VCaP (cell line): ENCODE measurements around the gene GPR152.
"Not testable (repeated sequence)": the region's sequence is repeated elsewhere in the genome, so short reads cannot be mapped to it uniquely, and the experiment has no call there.

Experiments used
- H3K27ac ChIP-seq: fragments of 450-650 bp; 2 replicates; pipeline ENCODE4 v1.5.1; 2017
- CTCF ChIP-seq: fragments of 450-650 bp; conservative IDR thresholded peaks from 2 replicates; pipeline ENCODE4 v1.5.1; 2017; ENCODE audit warnings: mild to moderate bottlenecking, moderate library complexity

The GPR152 gene

GRCh38 chr11:67492069-67492727 is 39.7 kb upstream of the GPR152 start:
- no peak for TF ChIP-seq CTCF
- no peak overlapping the region for H3K27ac ChIP-seq

GRCh38 chr11:67491276-67492068 is 38.9 kb upstream of the GPR152 start:
- TF ChIP-seq CTCF = no peak
- H3K27ac ChIP-seq = no peak overlapping the region

DNA sequence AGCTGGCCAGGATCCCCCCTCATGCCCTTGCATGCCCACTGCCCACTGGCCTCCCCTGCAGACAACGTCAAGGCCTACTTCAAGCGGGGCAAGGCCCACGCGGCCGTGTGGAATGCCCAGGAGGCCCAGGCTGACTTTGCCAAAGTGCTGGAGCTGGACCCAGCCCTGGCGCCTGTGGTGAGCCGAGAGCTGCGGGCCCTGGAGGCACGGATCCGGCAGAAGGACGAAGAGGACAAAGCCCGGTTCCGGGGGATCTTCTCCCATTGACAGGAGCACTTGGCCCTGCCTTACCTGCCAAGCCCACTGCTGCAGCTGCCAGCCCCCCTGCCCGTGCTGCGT is 38.2 kb upstream of the GPR152 start:
- TF ChIP-seq CTCF = no peak

DNA sequence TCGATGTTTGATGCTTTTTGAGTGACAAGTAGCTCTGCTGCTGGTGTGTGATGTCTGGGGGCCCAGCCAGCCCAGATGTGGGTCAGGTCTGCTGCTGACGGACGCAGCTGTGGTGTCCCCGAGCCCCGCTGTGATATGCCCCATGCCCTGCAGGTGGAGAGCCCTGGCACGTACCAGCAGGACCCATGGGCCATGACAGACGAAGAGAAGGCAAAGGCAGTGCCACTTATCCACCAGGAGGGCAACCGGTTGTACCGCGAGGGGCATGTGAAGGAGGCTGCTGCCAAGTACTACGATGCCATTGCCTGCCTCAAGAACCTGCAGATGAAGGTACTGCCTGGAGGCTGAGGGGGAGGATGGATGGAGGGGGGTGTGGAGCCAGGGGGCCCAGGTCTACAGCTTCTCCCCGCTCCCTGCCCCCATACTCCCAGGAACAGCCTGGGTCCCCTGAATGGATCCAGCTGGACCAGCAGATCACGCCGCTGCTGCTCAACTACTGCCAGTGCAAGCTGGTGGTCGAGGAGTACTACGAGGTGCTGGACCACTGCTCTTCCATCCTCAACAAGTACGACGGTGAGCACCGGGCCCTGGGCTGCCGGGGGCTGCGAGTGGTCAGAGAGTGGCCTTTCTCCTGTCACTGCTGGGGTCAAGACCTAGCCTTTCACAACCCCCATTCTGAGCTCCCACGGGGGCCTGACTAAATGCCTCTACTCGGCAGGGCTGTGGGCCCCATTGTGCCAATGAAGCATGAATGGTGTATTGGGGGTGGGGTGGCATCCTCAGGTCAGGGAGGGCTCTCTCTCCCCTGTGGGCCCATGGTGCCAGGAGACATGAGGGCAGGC is 37.6 kb upstream of the GPR152 start:
- H3K27ac ChIP-seq = no peak overlapping the region
- TF ChIP-seq CTCF = no peak

More for the DNA sequence above, 38.2 kb upstream of the GPR152 start:
- H3K27ac ChIP-seq = no peak overlapping the region

GRCh38 chr11:67489203-67489884 is 36.8 kb upstream of the GPR152 start:
- no peak for TF ChIP-seq CTCF
- H3K27ac ChIP-seq = no peak overlapping the region

- H3K27ac ChIP-seq = no peak overlapping the region
- no peak for TF ChIP-seq CTCF
These were observed 34.1 kb upstream of the GPR152 start for GRCh38 chr11:67486481-67487195.

DNA sequence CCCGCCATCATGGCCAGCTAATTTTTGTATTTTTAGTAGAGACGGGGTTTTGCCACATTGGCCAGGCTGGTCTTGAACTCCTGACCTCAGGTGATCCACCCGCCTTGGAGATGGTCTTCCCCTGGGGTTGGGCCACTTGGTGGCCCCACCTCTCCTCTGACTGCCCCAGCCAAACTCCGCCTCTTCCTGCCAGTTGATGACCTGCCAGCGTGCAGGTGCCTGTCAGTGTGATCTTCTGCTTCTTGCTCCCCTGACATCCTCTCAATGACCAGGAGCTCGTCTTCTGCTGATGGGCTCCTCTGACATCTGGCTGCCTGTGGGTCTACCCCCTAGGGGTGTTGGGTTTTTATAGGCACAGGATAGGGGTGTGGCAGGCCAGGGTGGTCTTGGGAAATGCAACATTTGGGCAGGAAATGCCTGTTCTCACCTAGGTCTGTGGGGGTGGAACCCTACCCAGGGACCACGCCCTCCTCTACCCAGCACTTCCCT is 33.4 kb upstream of the GPR152 start:
- H3K27ac ChIP-seq = not testable (repeated sequence)
